ENCODE data around the gene PLEKHA7. TPM values are rescaled to one million over a fixed set of nuclear protein-coding genes. Genes with fewer than 3 reads are reported as not detected.

The PLEKHA7 gene
- total and polyA plus RNA-seq, 2 of the 13 experiments (the other 11 are each of a cell fraction or from before 2014, with no cell fraction given), result 17.5 to 18.7 TPM

DNA sequence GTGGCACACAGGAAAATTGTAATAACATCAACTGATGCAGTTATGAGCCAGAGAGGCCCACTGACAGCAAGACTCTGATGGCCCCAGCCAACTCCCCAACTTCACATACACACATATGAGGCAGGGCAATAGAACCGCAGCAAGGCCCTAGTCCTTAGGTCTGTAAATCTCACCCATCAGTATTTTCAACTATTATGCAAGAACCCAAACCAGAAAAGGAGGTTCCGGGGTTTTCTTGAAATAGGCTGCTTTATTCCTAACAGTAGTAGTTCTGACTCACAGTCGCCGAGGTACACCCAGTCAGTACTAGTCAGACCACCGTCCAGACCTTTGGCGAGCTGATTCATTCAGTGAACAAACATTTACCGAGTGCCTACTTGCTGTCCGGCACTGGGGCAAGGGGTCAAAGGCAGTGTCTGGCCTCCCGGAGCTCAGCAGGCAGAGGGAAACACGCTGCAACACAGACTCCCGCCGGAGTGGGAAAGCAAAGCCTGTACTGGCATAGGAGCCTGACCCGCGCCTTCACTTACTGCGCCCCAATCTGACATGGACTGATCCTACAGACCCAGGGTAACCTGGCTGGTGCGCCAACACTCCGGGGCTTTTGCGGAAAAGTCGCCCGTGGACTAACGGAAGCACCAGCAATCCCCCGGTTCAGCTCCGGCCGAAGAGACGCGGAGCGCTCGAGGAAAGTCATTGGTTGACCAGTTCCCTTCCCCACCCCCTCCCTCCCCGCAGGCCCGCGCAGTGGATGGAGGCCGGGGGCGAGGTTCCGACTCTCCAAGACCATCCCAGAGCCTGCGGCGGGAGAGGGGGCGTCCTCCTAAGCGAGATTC, 1.3 kb downstream of the PLEKHA7 start (continued):
- TF ChIP-seq, protein P1, sequence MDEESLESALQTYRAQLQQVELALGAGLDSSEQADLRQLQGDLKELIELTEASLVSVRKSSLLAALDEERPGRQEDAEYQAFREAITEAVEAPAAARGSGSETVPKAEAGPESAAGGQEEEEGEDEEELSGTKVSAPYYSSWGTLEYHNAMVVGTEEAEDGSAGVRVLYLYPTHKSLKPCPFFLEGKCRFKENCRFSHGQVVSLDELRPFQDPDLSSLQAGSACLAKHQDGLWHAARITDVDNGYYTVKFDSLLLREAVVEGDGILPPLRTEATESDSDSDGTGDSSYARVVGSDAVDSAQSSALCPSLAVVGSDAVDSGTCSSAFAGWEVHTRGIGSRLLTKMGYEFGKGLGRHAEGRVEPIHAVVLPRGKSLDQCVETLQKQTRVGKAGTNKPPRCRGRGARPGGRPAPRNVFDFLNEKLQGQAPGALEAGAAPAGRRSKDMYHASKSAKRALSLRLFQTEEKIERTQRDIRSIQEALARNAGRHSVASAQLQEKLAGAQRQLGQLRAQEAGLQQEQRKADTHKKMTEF (CRISPR knock-in tag; IDR thresholded peaks at IDR 0.05), result peak; percentile 71
- TF ChIP-seq ZSCAN29 (CRISPR knock-in tag; conservative IDR thresholded peaks at IDR 0.05) (peak; percentile 84), PLRG1 (conservative IDR thresholded peaks at IDR 0.05) (no peak), ZSCAN12 (CRISPR knock-in tag; IDR thresholded peaks at IDR 0.05) (no peak), NR1H2 (CRISPR knock-in tag; IDR thresholded peaks at IDR 0.05; ENCODE audit: borderline replicate concordance, low read depth) (no peak), TGIF2 (CRISPR knock-in tag; IDR thresholded peaks at IDR 0.05) (no peak), JUNB (CRISPR knock-in tag; IDR thresholded peaks at IDR 0.05; ENCODE audit: borderline replicate concordance) (no peak; the same call in 1 of the 2 replicates), FOXC1 (CRISPR knock-in tag; IDR thresholded peaks at IDR 0.05; ENCODE audit: borderline replicate concordance) (no peak; the same call in 1 of the 2 replicates), ZNF24 (IDR thresholded peaks at IDR 0.05) (no peak), ZNF317 (CRISPR knock-in tag; IDR thresholded peaks at IDR 0.05) (0 out of 2 replicates have a peak, but pooled peaks have one; percentile 16), TOPORS (CRISPR knock-in tag; IDR thresholded peaks at IDR 0.05) (no peak), ZNF563 (CRISPR knock-in tag; IDR thresholded peaks at IDR 0.05) (no peak), ZNF607 (CRISPR knock-in tag; IDR thresholded peaks at IDR 0.05; ENCODE audit: borderline replicate concordance) (no peak; the same call in 1 of the 2 replicates), TARDBP (CRISPR knock-in tag; IDR thresholded peaks at IDR 0.05) (peak; percentile 49; the same call in 1 of the 2 replicates), IKZF4 (CRISPR knock-in tag; IDR thresholded peaks at IDR 0.05; ENCODE audit: borderline replicate concordance, low read depth, not compliant biosample characterization) (no peak), AHR (CRISPR knock-in tag; IDR thresholded peaks at IDR 0.05) (no peak), PHF20 (CRISPR knock-in tag; IDR thresholded peaks at IDR 0.05) (no peak), ZFP62 (CRISPR knock-in tag; IDR thresholded peaks at IDR 0.05) (no peak)
- TF ChIP-seq, protein P2, sequence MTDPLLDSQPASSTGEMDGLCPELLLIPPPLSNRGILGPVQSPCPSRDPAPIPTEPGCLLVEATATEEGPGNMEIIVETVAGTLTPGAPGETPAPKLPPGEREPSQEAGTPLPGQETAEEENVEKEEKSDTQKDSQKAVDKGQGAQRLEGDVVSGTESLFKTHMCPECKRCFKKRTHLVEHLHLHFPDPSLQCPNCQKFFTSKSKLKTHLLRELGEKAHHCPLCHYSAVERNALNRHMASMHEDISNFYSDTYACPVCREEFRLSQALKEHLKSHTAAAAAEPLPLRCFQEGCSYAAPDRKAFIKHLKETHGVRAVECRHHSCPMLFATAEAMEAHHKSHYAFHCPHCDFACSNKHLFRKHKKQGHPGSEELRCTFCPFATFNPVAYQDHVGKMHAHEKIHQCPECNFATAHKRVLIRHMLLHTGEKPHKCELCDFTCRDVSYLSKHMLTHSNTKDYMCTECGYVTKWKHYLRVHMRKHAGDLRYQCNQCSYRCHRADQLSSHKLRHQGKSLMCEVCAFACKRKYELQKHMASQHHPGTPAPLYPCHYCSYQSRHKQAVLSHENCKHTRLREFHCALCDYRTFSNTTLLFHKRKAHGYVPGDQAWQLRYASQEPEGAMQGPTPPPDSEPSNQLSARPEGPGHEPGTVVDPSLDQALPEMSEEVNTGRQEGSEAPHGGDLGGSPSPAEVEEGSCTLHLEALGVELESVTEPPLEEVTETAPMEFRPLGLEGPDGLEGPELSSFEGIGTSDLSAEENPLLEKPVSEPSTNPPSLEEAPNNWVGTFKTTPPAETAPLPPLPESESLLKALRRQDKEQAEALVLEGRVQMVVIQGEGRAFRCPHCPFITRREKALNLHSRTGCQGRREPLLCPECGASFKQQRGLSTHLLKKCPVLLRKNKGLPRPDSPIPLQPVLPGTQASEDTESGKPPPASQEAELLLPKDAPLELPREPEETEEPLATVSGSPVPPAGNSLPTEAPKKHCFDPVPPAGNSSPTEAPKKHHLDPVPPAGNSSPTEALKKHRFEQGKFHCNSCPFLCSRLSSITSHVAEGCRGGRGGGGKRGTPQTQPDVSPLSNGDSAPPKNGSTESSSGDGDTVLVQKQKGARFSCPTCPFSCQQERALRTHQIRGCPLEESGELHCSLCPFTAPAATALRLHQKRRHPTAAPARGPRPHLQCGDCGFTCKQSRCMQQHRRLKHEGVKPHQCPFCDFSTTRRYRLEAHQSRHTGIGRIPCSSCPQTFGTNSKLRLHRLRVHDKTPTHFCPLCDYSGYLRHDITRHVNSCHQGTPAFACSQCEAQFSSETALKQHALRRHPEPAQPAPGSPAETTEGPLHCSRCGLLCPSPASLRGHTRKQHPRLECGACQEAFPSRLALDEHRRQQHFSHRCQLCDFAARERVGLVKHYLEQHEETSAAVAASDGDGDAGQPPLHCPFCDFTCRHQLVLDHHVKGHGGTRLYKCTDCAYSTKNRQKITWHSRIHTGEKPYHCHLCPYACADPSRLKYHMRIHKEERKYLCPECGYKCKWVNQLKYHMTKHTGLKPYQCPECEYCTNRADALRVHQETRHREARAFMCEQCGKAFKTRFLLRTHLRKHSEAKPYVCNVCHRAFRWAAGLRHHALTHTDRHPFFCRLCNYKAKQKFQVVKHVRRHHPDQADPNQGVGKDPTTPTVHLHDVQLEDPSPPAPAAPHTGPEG (CRISPR knock-in tag; IDR thresholded peaks at IDR 0.05), result peak; percentile 50; the same call in 1 of the 2 replicates
- TF ChIP-seq, protein P3, sequence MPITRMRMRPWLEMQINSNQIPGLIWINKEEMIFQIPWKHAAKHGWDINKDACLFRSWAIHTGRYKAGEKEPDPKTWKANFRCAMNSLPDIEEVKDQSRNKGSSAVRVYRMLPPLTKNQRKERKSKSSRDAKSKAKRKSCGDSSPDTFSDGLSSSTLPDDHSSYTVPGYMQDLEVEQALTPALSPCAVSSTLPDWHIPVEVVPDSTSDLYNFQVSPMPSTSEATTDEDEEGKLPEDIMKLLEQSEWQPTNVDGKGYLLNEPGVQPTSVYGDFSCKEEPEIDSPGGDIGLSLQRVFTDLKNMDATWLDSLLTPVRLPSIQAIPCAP (CRISPR knock-in tag; IDR thresholded peaks at IDR 0.05; ENCODE audit: low read depth), result no peak
- TF ChIP-seq, protein P4, sequence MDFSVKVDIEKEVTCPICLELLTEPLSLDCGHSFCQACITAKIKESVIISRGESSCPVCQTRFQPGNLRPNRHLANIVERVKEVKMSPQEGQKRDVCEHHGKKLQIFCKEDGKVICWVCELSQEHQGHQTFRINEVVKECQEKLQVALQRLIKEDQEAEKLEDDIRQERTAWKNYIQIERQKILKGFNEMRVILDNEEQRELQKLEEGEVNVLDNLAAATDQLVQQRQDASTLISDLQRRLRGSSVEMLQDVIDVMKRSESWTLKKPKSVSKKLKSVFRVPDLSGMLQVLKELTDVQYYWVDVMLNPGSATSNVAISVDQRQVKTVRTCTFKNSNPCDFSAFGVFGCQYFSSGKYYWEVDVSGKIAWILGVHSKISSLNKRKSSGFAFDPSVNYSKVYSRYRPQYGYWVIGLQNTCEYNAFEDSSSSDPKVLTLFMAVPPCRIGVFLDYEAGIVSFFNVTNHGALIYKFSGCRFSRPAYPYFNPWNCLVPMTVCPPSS (IDR thresholded peaks at IDR 0.05), result no peak
